Stimulated activated CD4-positive, alpha-beta T cell treated with anti-CD3 and anti-CD28 coated beads, Interleukin-15, amount 100 ng/mL, for 1 hour (primary cell): ENCODE results near the gene LAMC3.

Experiments used
- DNase-seq, 2 donors: peaks; one replicate each; pipeline ENCODE4 v3.0.0-alpha.2; 2020; ENCODE audit warnings: low read depth in 1 of 2, low spot score in 1 of 2

LAMC3 gene

DNA sequence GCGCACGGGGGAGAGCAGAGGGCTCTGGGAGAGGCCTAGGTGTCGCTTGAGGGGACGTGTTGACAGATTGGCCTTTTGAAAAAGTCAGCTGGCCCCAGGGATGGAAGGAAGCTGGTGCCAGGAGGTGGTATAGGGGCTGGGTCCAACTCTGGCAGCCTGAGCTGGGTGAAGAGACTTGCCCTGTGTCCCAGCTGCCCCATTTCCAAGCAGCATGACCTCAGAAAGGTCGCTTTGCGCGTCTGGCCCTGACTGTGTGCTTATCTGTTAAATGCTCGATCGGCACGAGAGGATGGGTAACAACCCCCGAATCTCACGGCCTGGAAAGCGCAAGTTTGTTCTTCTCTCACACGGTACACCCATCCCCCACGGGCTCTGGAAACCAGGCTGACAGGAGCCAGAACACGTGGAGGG, 31.2 kb upstream of the LAMC3 start:
- no peak for DNase-seq

- DNase-seq, result no peak
These were observed 29.2 kb upstream of the LAMC3 start for GRCh38 chr9:130979591-130980385.

- no peak for DNase-seq
These were observed 28.4 kb upstream of the LAMC3 start for GRCh38 chr9:130980526-130980925.

- DNase-seq, result no peak
These were observed 27.8 kb upstream of the LAMC3 start for GRCh38 chr9:130981002-130981755.

GRCh38 chr9:130981756-130982137, 27.2 kb upstream of the LAMC3 start:
- no peak for DNase-seq

- no peak for DNase-seq
These were observed 26.2 kb upstream of the LAMC3 start for GRCh38 chr9:130982636-130983358.

DNA sequence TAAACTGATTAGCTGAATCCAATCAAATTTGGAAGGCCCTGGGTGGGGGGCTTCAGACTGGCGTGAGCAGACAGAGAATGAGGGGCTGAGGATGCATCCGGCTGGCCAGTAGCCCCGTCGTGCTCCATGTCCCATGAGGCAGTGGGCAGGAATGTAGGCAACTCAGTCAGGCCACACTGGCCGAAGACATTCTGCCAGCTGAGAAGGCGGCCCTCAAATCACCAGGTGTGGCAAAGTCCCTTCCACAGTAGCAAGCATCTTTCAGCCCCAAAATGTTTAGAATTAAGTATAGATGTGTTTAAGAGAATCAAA, 25.7 kb upstream of the LAMC3 start:
- DNase-seq, result no peak

DNA sequence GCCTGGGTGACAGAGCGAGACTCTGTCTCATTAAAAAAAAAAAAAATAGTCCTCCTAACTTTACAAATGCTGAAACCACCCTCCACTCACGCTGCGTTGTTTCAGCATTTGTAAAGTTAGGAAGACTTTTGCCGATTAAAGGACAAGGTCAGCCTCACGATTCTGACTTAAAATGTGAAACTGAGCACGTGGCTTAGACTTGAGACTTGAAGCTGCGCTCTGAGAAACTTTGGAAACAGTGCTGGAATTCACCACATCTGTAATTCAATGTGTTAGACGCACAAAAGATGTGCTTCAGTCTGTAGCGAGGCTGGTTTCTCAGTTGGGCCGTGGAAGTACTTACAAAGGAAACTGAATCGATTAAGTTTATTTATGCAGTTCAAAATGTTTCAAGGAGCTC, 25.0 kb upstream of the LAMC3 start:
- no peak for DNase-seq

- no peak for DNase-seq
These were observed 24.5 kb upstream of the LAMC3 start for GRCh38 chr9:130984521-130984920.

DNA sequence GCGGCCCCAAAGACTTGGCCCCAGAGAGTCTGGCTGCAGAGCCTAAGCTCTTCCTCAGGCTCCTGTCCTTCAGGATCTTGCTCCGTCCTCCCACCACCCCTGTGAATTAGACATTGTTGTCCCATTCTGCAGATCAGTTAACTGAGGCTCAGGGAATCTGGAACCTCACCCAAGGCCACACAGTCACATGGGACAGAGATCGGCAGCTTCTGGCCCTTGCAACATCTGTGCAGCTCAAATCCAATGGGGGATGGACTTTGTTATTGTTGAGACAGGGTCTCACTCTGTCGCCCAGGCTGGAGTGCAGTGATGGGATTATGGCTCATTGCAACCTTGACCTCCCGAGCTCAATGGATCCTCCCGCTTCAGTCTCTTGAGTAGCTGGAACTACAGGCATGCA, 23.9 kb upstream of the LAMC3 start:
- DNase-seq, result no peak

DNA sequence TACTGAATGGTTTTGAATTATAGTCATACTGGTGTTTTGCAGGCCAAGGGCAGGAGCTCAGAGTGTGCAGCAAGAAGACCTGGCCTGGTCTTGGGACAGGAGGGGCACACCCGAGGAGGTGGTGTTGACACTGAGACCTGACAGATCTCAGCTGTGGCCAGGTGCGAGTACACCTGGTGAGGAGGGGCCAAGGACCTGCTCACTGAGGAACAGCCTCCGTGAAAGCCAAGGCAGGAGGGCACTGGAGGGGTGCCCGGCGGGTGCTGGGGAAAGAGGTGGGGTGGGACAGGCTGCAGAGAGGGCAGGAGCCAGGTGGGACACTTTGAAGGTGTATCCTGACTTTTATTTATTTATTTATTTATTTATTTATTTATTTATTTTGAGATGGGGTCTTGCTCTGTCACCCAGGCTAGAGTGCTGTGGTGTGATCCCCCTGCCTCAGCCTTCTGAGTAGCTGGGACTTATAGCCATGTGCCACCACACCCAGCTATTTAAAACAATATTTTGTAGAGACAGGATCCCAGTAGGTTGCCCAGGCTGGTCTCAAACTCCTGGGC, 23.3 kb upstream of the LAMC3 start:
- DNase-seq, result no peak

- DNase-seq, result no peak
These were observed 22.5 kb upstream of the LAMC3 start for GRCh38 chr9:130986356-130986965.

GRCh38 chr9:130987054-130987453, 21.9 kb upstream of the LAMC3 start:
- no peak for DNase-seq

- no peak for DNase-seq
These were observed 21.1 kb upstream of the LAMC3 start for GRCh38 chr9:130987738-130988399.

- no peak for DNase-seq
These were observed 20.6 kb upstream of the LAMC3 start for GRCh38 chr9:130988400-130988747.

DNA sequence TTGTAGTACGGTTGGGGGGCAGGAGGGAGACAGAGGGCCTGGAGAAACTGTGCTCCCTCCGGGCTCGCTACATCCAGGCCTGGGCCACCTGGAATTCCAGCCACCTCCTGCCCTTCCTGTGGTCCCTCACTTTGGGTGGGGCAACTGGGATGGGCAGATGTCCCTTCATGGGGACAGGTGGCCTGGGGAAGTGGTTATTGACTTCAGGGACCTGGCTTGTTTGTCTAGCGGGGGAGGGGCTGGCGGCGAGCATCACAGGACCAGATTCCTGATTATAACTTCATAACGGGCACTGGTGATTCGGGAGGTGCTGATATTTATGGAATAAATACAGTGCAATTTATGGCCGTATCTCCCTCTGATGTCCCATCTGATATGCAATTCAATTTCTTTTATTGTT, 20.1 kb upstream of the LAMC3 start:
- no peak for DNase-seq

GRCh38 chr9:130989391-130989790, 19.6 kb upstream of the LAMC3 start:
- no peak for DNase-seq

DNA sequence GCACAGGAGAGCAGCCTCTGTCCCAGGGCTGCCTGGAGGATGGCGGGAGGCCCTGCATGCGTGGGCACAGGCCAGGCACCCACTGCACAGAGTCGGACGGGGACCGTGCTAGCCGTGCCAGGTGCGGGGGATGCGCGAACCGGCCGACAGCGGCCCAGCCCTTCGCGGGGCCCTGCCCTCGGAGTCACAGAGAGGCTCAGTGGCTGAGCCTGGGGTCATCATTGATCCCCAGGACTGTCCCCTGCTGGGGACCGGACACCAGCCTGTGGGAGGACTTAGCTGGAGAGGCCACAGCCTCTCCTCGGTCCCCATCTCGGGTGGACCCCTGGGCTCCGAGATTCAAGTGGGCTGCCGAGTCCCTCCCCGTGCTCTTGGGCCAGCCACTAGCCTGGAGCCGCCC, 19.1 kb upstream of the LAMC3 start:
- no peak for DNase-seq

GRCh38 chr9:130990306-130990977, 18.5 kb upstream of the LAMC3 start:
- DNase-seq, result no peak

DNA sequence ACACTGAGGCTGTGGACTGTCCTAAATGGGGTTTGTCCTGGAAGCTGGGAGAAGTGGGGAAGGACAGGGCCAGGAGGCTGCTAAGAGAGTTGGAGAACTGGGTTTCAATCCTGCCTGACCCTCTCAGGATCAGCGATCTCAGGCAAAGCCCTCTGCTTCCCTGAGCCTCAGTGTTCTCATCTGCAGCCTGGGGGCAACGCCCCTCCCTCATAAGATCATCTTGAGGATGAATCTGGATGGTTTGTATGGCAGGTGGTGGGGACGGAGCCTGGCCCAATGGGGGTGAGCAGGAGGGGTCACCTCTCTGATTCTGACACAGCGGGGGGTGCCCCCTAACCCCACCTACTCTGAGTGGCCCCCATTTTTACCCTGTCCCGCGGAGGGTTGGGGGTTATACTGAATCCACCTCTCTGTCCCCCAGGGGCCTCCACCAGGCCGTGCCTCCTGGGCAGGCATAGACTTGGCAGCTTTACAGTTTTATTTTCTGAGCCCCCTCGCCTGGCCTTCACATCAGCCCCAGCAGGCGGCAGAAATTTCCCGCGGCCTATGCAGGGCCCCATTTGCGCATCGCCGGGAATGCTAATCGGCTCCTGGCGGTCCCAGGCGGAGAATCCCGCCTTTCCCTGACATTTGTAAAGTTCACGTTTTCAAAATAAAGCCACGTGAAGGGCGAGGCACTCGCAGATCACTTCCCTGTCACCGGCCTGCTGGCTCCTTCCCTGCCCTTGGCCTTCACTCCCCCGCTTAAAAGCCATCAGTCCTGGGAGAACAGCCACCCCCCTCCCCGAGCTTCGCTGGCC, 17.8 kb upstream of the LAMC3 start:
- no peak for DNase-seq
